ENCODE data around the gene FBXO9.

Gene FBXO9

DNA sequence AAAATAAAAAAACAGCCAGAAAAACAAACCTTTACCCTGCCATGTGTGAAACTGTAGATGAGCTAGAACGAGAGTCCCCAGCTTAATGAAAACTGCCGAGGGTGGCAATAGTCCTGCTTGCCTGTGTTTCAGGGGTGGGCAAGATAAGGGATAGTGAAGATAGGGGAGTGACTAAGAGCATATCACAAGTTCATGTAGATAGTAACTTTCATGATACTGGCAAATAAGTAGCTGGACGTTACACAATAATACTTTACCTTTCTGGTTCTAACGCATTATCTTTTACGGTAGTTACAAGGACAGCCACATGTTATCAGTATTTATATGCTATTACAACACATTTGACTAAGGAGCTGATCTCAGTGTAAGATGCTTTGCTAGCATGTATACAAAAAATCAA is 9.3 kb upstream of the FBXO9 start:
- no peak for ATAC-seq
- TF ChIP-seq PPARA (CRISPR knock-in tag; IDR thresholded peaks at IDR 0.05; ENCODE audit: borderline replicate concordance), result no peak
- TF ChIP-seq OSR1 (CRISPR knock-in tag; IDR thresholded peaks at IDR 0.05), result no peak
- TF ChIP-seq ESRRG (CRISPR knock-in tag; IDR thresholded peaks at IDR 0.05), result no peak
- no peak for TF ChIP-seq RARB (CRISPR knock-in tag; IDR thresholded peaks at IDR 0.05)
- no peak for TF ChIP-seq TOX (CRISPR knock-in tag; IDR thresholded peaks at IDR 0.05; ENCODE audit: borderline replicate concordance)
- no peak for TF ChIP-seq ISL1 (CRISPR knock-in tag; IDR thresholded peaks at IDR 0.05)
- no peak for TF ChIP-seq ZNF565 (CRISPR knock-in tag; conservative IDR thresholded peaks at IDR 0.05; ENCODE audit: low read depth)
- TF ChIP-seq ZFP3 (CRISPR knock-in tag; IDR thresholded peaks at IDR 0.05), result no peak
- no peak for TF ChIP-seq ZC3H10 (CRISPR knock-in tag; IDR thresholded peaks at IDR 0.05)
- no peak for TF ChIP-seq SNAI2 (CRISPR knock-in tag; IDR thresholded peaks at IDR 0.05)
- no peak for TF ChIP-seq ZFP30 (CRISPR knock-in tag; IDR thresholded peaks at IDR 0.05)
- TF ChIP-seq, protein P1, sequence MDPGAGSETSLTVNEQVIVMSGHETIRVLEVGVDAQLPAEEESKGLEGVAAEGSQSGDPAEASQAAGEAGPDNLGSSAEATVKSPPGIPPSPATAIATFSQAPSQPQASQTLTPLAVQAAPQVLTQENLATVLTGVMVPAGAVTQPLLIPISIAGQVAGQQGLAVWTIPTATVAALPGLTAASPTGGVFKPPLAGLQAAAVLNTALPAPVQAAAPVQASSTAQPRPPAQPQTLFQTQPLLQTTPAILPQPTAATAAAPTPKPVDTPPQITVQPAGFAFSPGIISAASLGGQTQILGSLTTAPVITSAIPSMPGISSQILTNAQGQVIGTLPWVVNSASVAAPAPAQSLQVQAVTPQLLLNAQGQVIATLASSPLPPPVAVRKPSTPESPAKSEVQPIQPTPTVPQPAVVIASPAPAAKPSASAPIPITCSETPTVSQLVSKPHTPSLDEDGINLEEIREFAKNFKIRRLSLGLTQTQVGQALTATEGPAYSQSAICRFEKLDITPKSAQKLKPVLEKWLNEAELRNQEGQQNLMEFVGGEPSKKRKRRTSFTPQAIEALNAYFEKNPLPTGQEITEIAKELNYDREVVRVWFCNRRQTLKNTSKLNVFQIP (CRISPR knock-in tag; IDR thresholded peaks at IDR 0.05; ENCODE audit: borderline replicate concordance, low read depth), result no peak
- TF ChIP-seq TCF4 (CRISPR knock-in tag; IDR thresholded peaks at IDR 0.05; ENCODE audit: borderline replicate concordance), result no peak
- no peak for TF ChIP-seq ZNF70 (CRISPR knock-in tag; IDR thresholded peaks at IDR 0.05)
- no peak for TF ChIP-seq ZNF8 (CRISPR knock-in tag; IDR thresholded peaks at IDR 0.05)
- no peak for TF ChIP-seq GLIS3 (CRISPR knock-in tag; IDR thresholded peaks at IDR 0.05)
- TF ChIP-seq, protein P2, sequence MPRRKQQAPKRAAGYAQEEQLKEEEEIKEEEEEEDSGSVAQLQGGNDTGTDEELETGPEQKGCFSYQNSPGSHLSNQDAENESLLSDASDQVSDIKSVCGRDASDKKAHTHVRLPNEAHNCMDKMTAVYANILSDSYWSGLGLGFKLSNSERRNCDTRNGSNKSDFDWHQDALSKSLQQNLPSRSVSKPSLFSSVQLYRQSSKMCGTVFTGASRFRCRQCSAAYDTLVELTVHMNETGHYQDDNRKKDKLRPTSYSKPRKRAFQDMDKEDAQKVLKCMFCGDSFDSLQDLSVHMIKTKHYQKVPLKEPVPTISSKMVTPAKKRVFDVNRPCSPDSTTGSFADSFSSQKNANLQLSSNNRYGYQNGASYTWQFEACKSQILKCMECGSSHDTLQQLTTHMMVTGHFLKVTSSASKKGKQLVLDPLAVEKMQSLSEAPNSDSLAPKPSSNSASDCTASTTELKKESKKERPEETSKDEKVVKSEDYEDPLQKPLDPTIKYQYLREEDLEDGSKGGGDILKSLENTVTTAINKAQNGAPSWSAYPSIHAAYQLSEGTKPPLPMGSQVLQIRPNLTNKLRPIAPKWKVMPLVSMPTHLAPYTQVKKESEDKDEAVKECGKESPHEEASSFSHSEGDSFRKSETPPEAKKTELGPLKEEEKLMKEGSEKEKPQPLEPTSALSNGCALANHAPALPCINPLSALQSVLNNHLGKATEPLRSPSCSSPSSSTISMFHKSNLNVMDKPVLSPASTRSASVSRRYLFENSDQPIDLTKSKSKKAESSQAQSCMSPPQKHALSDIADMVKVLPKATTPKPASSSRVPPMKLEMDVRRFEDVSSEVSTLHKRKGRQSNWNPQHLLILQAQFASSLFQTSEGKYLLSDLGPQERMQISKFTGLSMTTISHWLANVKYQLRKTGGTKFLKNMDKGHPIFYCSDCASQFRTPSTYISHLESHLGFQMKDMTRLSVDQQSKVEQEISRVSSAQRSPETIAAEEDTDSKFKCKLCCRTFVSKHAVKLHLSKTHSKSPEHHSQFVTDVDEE (CRISPR knock-in tag; IDR thresholded peaks at IDR 0.05), result no peak
- no peak for TF ChIP-seq BACH2 (CRISPR knock-in tag; IDR thresholded peaks at IDR 0.05; ENCODE audit: borderline replicate concordance)

DNA sequence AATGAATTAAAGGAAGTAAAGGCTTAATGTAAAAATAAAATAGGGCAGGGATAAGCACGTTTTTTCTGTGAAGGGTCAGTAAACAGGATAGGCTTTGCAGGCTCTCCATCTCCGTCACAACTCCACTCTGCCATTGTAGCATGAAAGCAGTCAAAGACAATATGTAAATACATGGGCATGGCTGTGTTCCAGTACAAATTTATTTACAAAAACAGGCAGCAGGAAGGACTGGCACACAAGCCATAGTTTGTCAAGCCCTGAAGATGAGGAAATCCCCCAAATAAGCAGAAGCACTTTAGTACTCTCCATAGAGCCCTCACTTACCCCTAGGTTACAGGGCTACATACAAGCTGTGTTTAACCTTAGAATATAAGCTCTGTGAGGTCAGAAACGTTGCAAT is 8.9 kb upstream of the FBXO9 start:
- TF ChIP-seq RARB (CRISPR knock-in tag; IDR thresholded peaks at IDR 0.05), result no peak
- no peak for TF ChIP-seq TOX (CRISPR knock-in tag; IDR thresholded peaks at IDR 0.05; ENCODE audit: borderline replicate concordance)
- TF ChIP-seq TCF4 (CRISPR knock-in tag; IDR thresholded peaks at IDR 0.05; ENCODE audit: borderline replicate concordance), result no peak
- no peak for TF ChIP-seq ARNTL (CRISPR knock-in tag; IDR thresholded peaks at IDR 0.05; ENCODE audit: borderline replicate concordance, low read depth)
- TF ChIP-seq ESRRG (CRISPR knock-in tag; IDR thresholded peaks at IDR 0.05), result no peak
- TF ChIP-seq ZFP3 (CRISPR knock-in tag; IDR thresholded peaks at IDR 0.05), result no peak
- no peak for ATAC-seq

DNA sequence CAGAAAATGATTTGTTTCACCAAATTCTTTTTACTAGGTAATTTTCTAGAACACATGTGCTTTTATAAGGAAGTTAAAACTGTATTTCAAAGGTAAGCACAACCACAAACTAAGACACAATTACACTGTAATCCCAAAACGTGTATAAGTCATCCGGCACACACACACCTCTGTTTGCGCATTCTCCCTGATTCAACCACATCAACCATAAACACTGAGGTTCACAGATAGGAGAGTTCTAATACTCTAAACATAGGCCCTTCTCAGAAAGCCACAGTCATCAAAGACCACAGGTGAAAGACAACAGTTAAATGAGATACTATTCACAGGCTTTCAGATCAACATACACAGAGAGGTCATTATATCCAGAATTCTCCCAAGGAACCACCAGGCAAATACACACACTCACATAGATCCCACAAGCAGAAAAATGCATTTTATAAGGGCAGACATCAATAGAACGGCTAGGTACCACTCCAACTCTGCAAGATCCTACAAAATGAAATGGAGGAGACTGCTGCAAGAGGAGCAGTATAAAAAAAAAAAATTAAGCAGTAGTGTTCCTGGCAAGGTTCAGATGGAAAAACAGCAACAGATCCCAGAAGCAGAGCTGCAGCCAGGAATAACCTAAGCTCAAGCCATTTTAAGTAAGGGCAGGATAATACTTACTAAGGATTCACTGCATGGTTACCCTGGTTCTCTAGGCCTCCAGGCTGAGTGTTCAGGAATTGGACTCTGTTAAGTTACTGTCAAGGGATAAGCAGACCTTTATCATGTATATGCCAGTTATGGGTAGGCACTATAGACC is 6.6 kb upstream of the FBXO9 start:
- ATAC-seq, result no peak
- TF ChIP-seq CSDC2 (CRISPR knock-in tag; IDR thresholded peaks at IDR 0.05) (no peak), ZNF565 (CRISPR knock-in tag; conservative IDR thresholded peaks at IDR 0.05; ENCODE audit: low read depth) (no peak), ISL1 (CRISPR knock-in tag; IDR thresholded peaks at IDR 0.05) (no peak), ZFP30 (CRISPR knock-in tag; IDR thresholded peaks at IDR 0.05) (no peak), SNAI2 (CRISPR knock-in tag; IDR thresholded peaks at IDR 0.05) (no peak), TOX (CRISPR knock-in tag; IDR thresholded peaks at IDR 0.05; ENCODE audit: borderline replicate concordance) (no peak), ZNF8 (CRISPR knock-in tag; IDR thresholded peaks at IDR 0.05) (no peak), ZNF70 (CRISPR knock-in tag; IDR thresholded peaks at IDR 0.05) (no peak), BACH2 (CRISPR knock-in tag; IDR thresholded peaks at IDR 0.05; ENCODE audit: borderline replicate concordance) (no peak), GLIS3 (CRISPR knock-in tag; IDR thresholded peaks at IDR 0.05) (no peak), ZC3H10 (CRISPR knock-in tag; IDR thresholded peaks at IDR 0.05) (no peak), RARB (CRISPR knock-in tag; IDR thresholded peaks at IDR 0.05) (no peak), OSR1 (CRISPR knock-in tag; IDR thresholded peaks at IDR 0.05) (no peak), ESRRG (CRISPR knock-in tag; IDR thresholded peaks at IDR 0.05) (no peak)
- TF ChIP-seq, protein P3, sequence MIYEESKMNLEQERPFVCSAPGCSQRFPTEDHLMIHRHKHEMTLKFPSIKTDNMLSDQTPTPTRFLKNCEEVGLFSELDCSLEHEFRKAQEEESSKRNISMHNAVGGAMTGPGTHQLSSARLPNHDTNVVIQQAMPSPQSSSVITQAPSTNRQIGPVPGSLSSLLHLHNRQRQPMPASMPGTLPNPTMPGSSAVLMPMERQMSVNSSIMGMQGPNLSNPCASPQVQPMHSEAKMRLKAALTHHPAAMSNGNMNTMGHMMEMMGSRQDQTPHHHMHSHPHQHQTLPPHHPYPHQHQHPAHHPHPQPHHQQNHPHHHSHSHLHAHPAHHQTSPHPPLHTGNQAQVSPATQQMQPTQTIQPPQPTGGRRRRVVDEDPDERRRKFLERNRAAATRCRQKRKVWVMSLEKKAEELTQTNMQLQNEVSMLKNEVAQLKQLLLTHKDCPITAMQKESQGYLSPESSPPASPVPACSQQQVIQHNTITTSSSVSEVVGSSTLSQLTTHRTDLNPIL (CRISPR knock-in tag; IDR thresholded peaks at IDR 0.05; ENCODE audit: low read depth), result no peak
- TF ChIP-seq, protein P1 (CRISPR knock-in tag; IDR thresholded peaks at IDR 0.05; ENCODE audit: borderline replicate concordance, low read depth), result no peak
- TF ChIP-seq, protein P2 (CRISPR knock-in tag; IDR thresholded peaks at IDR 0.05), result no peak
- TF ChIP-seq, protein P4, sequence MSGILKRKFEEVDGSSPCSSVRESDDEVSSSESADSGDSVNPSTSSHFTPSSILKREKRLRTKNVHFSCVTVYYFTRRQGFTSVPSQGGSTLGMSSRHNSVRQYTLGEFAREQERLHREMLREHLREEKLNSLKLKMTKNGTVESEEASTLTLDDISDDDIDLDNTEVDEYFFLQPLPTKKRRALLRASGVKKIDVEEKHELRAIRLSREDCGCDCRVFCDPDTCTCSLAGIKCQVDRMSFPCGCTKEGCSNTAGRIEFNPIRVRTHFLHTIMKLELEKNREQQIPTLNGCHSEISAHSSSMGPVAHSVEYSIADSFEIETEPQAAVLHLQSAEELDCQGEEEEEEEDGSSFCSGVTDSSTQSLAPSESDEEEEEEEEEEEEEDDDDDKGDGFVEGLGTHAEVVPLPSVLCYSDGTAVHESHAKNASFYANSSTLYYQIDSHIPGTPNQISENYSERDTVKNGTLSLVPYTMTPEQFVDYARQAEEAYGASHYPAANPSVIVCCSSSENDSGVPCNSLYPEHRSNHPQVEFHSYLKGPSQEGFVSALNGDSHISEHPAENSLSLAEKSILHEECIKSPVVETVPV (CRISPR knock-in tag; IDR thresholded peaks at IDR 0.05), result no peak

Measured in SK-N-SH treated with all-trans-retinoic acid at 6 μM for 48 hours (cell line).